ENCODE results near the gene TMEM94. TPM values are rescaled to one million over a fixed set of nuclear protein-coding genes. Genes with fewer than 3 reads are reported as not detected.

TMEM94 gene
- total RNA-seq, result 40.6 and 56.9 TPM in 2 replicates

DNA sequence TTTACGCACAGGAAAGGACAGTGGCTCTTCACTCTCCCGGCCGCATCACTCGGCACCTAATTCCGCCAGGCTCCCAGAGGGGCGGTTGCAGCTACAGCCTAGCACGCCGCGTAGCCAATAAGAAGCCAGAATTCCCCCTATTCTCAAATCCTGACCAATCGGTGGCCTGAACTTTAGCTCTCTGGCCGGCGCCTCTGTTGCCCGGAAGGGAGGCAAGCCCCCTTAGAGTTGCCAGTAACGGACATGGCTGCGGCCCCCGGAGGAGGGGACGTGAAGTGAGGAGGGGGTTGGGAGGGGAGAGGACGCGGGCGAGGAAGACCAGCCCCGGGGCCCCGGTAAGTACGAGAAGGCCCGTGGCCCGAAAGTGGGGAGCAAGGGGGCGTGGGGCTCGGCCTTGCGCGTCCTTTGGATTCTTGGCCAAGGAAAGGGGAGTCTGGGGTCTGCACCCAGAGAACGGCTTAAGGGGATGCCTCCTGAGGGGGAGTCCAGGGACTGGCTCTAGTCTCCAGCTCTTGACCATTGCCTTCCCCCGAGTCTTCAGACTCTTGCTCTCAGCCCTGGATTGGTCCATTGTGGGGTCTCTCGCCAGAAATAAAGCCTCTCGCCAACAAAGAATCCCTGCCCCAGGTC lies at the start of gene TMEM94:
TSS of gene TMEM94 (plus strand) at position 219 of the 630 bp plus-strand sequence. CDS start 15,271 bp downstream, outside the sequence.

DNA sequence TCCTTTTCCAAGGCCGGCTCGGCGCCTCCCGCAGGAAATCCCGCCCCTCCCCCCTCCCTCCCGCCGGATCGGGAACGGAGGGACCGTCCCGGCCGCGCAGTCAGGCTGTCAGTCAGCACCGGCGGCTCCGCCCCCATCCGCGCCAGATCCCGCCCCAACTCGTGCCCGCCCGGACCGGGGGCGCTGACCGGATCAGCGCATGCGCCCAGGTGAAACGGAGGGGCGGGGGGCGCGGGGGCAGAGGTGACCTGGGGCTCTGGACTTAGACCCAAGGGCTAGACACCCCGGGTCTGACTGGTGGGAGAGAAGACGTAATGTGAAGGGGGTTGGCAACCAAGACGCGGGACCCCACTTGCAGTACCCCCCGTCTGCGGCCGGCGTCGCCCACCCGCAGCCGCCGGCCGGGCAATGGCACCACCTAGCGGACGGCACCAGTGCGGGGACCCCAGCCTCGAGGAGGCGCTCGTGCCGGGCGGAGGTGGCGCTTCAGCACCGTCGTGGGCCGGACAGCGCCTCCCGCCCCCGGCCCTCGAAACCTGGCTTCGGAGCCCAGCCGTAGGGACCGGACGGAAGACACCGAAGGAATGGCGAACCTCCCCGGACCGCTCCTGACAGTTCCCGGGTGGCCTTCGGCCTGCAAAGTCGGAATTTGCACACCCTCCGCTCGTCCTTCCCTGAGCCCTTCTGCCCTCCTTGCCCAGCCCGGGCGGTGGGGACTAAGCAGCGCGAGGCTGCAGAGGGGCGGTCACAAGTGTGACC lies 59.2 kb downstream of the TMEM94 start, which contains the start of gene CASKIN2:
TSS of gene CASKIN2 (minus strand) at position 42 of the 759 bp plus-strand sequence. CDS start 1,733 bp downstream, outside the sequence.

DNA sequence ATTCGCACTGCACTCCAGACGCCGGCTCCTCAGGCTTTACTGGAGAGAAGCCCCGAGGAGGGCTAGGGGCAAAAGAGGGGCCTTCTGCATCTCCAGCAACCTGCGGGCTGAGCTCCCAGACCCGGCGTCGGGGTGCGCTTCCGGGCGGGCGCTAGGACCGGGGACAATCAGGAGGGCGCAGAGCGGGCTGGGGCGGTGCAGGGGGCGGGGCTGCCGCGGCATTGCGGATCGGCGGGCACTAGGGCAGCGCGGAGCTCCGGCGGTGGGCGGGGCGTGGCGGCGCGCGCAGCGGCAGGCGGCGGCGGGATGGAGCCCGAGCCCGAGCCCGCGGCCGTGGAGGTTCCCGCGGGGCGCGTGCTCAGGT lies 59.8 kb downstream of the TMEM94 start, which contains the start of gene TSEN54:
TSS of gene TSEN54 (plus strand) at position 274 of the 364 bp plus-strand sequence. CDS start at position 307, 33 bp downstream.

DNA sequence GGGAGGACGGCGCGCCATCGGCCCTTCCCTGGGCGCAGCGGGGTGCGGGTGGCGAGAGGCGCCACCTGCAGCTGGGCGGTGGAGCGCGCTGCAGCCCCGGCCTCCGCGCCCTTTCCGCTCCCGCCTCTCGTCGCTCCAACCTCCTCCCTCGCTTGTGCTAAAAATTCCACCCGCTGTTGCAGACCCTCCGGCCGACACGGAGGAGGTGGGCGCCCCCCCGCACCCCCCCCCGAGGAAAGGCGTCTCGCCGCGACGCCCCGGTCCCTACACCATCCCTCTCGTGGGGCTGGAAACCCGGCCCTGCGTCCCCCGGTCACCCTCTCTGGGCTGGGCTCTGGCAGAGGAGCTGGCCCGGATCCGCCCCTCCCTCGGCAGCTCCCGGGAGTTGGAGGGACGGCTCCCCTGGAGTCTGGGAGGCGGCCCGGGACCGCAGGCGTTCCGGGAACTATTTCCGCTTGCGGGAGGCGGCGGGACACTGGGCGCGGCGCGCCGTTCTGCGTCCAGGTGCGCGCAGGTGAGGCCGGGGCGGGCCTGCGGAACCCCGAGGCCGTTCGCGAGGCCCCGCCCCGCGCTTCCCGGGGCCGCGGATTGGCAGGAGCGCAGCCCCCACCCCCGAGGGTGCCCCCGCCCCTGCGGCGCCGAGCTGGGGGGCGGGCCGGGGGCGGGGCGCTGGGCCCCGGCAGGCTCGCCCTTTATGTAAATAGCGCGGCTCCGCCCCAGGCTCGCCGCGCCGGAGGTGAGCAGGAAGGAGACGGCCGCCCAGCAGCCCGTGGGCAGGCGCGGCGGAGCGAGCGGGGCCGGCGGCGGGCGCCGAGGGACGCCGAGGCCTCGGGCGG lies 68.8 kb downstream of the TMEM94 start, which contains the start of gene LLGL2:
TSS of gene LLGL2 (plus strand) at position 728 of the 836 bp plus-strand sequence. CDS start 17,730 bp downstream, outside the sequence.

Other genes starting within 250 kb of the TMEM94 start
- 13.3 and 15.5 TPM in 2 replicates for gene GGA3, start 195.0 kb upstream of the TMEM94 start, total RNA-seq
- gene MRPS7, start 194.8 kb upstream of the TMEM94 start, total RNA-seq, result 43.4 and 53.0 TPM in 2 replicates
- 5.8 and 8.0 TPM in 2 replicates for gene MIF4GD, start 185.4 kb upstream of the TMEM94 start, total RNA-seq
- gene SLC25A19, start 167.2 kb upstream of the TMEM94 start, total RNA-seq, result 3.0 and 10.2 TPM in 2 replicates
- gene GRB2, start 51.0 kb upstream of the TMEM94 start, total RNA-seq, result 76.8 and 82.6 TPM in 2 replicates
- 6.7 and 8.1 TPM in 2 replicates for gene CASKIN2, start 58.9 kb downstream of the TMEM94 start, total RNA-seq
- 13.6 and 22.1 TPM in 2 replicates for gene TSEN54, start 59.9 kb downstream of the TMEM94 start, total RNA-seq
- gene LLGL2, start 69.1 kb downstream of the TMEM94 start, total RNA-seq, result 0.64 and 1.2 TPM in 2 replicates
- 0.13 and 8.4 TPM in 2 replicates for gene MYO15B, start 131.2 kb downstream of the TMEM94 start, total RNA-seq
- not detected in 2 replicates for gene SMIM5, start 176.8 kb downstream of the TMEM94 start, total RNA-seq
- gene RECQL5, start 210.5 kb downstream of the TMEM94 start, total RNA-seq, result 12.3 and 22.4 TPM in 2 replicates
- gene SAP30BP, start 210.7 kb downstream of the TMEM94 start, total RNA-seq, result 45.2 and 58.1 TPM in 2 replicates